IPS-11a (cell line): ENCODE measurements around the gene PTAR1.

Experiments
- H3K4me3 ChIP-seq: one replicate; pipeline ENCODE4 v1.5.1; 2013; ENCODE audit warnings: low read depth, low read length, control low read depth

PTAR1 gene

GRCh38 chr9:69674716-69675438 lies 84.9 kb downstream of the PTAR1 start:
- no peak overlapping the region for H3K4me3 ChIP-seq

GRCh38 chr9:69674112-69674685 lies 85.6 kb downstream of the PTAR1 start:
- H3K4me3 ChIP-seq = no peak overlapping the region

DNA sequence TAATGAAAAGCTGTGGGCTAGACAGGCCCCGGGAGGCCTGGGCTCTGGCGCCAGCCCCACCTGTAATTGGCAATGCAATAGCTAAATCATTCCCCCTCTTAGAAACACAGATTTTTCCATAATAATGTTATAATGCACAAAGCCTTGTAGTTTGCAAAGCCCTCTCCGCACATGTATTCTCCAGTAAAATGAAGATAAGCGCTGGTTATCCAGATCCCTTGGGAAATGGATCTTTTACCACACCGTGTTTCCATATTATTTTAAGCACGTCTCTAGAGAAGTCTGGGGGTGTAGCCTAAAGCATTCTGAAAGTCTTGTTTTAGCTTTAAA lies 86.5 kb downstream of the PTAR1 start:
- H3K4me3 ChIP-seq = peak overlapping the region; percentile 1

DNA sequence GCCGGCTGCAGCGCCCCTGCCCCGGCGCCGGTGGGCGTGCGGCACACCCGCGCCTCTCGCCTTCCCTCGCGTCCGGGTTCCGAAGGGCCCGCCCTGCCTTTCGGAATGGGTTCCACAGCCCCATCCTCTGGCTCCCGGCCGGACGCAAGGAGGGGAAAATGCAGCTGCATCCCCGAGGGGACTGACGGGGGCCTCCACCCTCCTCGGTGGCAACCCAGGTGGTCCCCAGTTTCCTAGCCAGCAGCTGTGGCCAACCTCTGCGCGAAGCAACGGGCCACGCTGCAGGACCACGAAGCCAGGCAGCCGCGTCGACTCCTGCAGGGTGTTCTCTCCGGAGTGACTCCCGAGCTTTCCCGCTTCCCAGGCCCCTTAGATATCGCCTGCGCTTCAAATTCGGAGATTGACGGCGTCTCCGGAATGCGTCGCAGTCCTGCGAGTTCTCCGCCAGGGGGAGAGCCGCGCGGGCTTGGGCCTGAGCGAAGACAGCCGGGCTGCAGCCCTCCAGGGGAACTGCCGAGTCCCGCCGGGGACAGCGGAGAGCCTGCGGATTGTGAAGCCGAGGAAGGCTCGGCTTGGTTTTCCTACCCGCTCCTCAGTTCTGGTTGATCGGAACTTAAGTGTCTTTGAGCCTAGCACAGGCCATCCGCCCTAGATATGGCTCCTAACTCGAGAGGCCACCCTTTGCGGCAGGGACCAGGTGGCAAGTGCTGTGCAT lies 87.1 kb downstream of the PTAR1 start:
- H3K4me3 ChIP-seq = peak overlapping the region; percentile 44

- peak within 1 kb of the TSS; percentile 54 for H3K4me3 ChIP-seq
Observed at GRCh38 chr9:69671879-69672595, 87.8 kb downstream of the PTAR1 start, which contains the start of gene APBA1. Gene APBA1, minus strand, starts transcription at chr9:69672371.

GRCh38 chr9:69671311-69671878 lies 88.4 kb downstream of the PTAR1 start:
- peak overlapping the region; percentile 54 for H3K4me3 ChIP-seq

- no peak overlapping the region for H3K4me3 ChIP-seq
Observed at GRCh38 chr9:69667306-69667705, 92.5 kb downstream of the PTAR1 start.

DNA sequence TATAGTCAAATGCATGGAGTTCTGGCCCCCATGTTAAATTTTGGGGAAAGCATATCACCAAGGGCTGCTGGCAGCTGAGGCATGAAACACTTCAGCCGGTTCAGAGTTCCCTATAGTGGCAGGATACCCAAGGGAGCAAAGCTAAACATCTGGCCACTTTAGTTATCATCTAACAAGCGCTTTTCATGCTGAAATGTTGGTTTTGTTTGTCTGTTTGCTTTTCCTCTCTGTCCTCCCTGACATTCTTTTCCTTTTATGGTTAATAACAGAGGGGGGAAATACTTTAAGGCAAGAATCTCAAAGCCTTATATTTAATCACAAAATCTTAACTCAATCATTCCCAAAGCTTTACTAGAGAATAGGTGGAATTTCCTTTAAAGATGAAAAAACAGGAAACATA lies 99.5 kb downstream of the PTAR1 start:
- H3K4me3 ChIP-seq = no peak overlapping the region
